Measurements from ENCODE around the gene TSGA10IP. TPM values are rescaled to one million over a fixed set of nuclear protein-coding genes. Genes with fewer than 3 reads are reported as not detected.

Gene TSGA10IP
- not detected in 2 replicates for total RNA-seq
- total RNA-seq (2013): 0.05 TPM
- polyA plus RNA-seq: not detected in 2 replicates
- not detected in 2 replicates for polyA minus RNA-seq

- TF ChIP-seq EZH2 (IDR thresholded peaks at IDR 0.05; ENCODE audit: borderline replicate concordance, insufficient read depth, low read depth, low read length, poor library complexity, severe bottlenecking) (no peak), CTCF (IDR thresholded peaks at IDR 0.05) (no peak)
- H3K79me2 ChIP-seq (ENCODE audit: control insufficient read depth, insufficient read depth, low read length): no peaks in the 10 kb centered on the region
- no peak within 1 kb of the TSS for H3K27ac Mint-ChIP-seq
- peaks cover 4% of the 10 kb centered on the region for H3K27me3 Mint-ChIP-seq
- 94% methylated on average over 13 of the region's 13 CpGs for WGBS (ENCODE audit: insufficient coverage)
- intact Hi-C loops (cut with micrococcal nuclease): no loop called here
- H3K9me3 Mint-ChIP-seq (ENCODE audit: insufficient read depth): no peaks in the 10 kb centered on the region
- H3K9me3 ChIP-seq (ENCODE audit: control extremely low read depth in 1 of 3, control insufficient read depth in 2 of 3, insufficient read depth in 1 of 3, low read length in 2 of 3): no peaks in the 10 kb centered on the region
- no peak within 1 kb of the TSS for H3K27ac ChIP-seq (ENCODE audit: low read length in 2 of 2)
- ATAC-seq (ENCODE audit: low read depth): no peak
- H4K20me1 ChIP-seq (ENCODE audit: control insufficient read depth, insufficient read depth, low read length, poor library complexity, severe bottlenecking): no peaks in the 10 kb centered on the region
- ChIA-PET POLR2A (interaction anchor here (0.6 to 0.7 kb wide), 2 partner anchors 50 to 248 kb away, joined by 4 to 5 read pairs; no protein-coding TSS in a partner anchor), CTCF (no interaction called here)
- H3K4me3 Mint-ChIP-seq: no peak within 1 kb of the TSS
- H3K4me2 ChIP-seq (replicated peaks; ENCODE audit: low read depth, low read length, poor library complexity, severe bottlenecking): no peak within 1 kb of the TSS
- H3K4me1 ChIP-seq (ENCODE audit: control insufficient read depth in 2 of 2, insufficient read depth in 2 of 2, low read length in 2 of 2): peaks cover 7 to 12% of the 10 kb centered on the region in 2 donors
- H2AFZ ChIP-seq (ENCODE audit: insufficient read depth, low read depth, low read length, poor library complexity, severe bottlenecking): no peak within 1 kb of the TSS
- peaks cover 0 to 3% (median 0%) of the 10 kb centered on the region in 4 experiments for H3K27me3 ChIP-seq (replicated peaks in 1 of 4; ENCODE audit: control extremely low read depth in 1 of 4, control insufficient read depth in 3 of 4, insufficient read depth in 4 of 4, low read length in 3 of 4)
- H3K36me3 ChIP-seq (replicated peaks in 1 of 2; ENCODE audit: control extremely low read depth in 1 of 2, control insufficient read depth in 1 of 2, extremely low read depth in 1 of 2, insufficient read depth in 2 of 2, low read length in 1 of 2): no peaks in the 10 kb centered on the region
- no peak within 1 kb of the TSS for H3K4me3 ChIP-seq (ENCODE audit: control extremely low read depth in 1 of 5, extremely low read depth in 1 of 5, insufficient read depth in 1 of 5, low read depth in 2 of 5, low read length in 4 of 5)
- no peak for DNase-seq
- H3K4me1 Mint-ChIP-seq: peaks cover 8% of the 10 kb centered on the region
- no peak within 1 kb of the TSS for H3K9ac ChIP-seq (ENCODE audit: low read length)
These were observed at the start of gene TSGA10IP for GRCh38 chr11:65945430-65945911. Gene TSGA10IP, plus strand, starts transcription at chr11:65945480. Its CDS starts 196 bp downstream, at chr11:65945676.

DNA sequence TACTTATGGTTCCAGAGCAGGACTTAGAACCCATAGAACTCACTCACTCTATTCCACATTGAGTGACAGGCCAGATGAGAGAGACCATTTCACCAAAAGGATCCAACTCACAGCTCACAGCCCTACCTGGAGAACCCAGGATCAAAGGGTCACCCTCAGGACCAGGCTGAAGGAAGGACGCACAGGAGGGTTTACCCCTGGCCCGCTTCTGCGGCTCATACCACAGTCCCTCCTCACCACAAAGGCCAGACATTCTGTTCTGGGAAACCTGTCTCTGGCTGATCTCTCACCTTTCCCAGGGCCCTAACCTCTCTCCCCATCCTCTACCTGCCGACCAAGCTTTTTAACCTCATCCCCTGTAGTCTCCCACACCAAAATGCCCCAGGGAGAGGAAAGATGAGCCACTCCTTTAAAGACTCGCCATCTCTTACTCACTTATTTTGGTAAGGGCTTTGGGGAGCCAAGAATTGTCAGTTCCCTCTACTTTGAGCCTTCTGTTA lies 49.7 kb upstream of the TSGA10IP start:
- Histone ChIP-seq H3K27ac (ENCODE audit: low read length in 2 of 2) (no peak overlapping the region), H3K9ac (ENCODE audit: low read length) (no peak overlapping the region), H3K79me2 (ENCODE audit: control insufficient read depth, insufficient read depth, low read length) (peaks cover 19% of the 10 kb centered on the region), H3K4me2 (replicated peaks; ENCODE audit: low read depth, low read length, poor library complexity, severe bottlenecking) (no peak overlapping the region), H3K9me3 (ENCODE audit: control extremely low read depth in 1 of 3, control insufficient read depth in 2 of 3, insufficient read depth in 1 of 3, low read length in 2 of 3) (peaks cover 0 to 10% (median 0%) of the 10 kb centered on the region in 3 donors), H2AFZ (ENCODE audit: insufficient read depth, low read depth, low read length, poor library complexity, severe bottlenecking) (no peak overlapping the region), H3K4me3 (ENCODE audit: control extremely low read depth in 1 of 5, extremely low read depth in 1 of 5, insufficient read depth in 1 of 5, low read depth in 2 of 5, low read length in 4 of 5) (no peak overlapping the region), H3K4me1 (ENCODE audit: control insufficient read depth in 2 of 2, insufficient read depth in 2 of 2, low read length in 2 of 2) (peaks cover 45 to 49% of the 10 kb centered on the region in 2 donors), H4K20me1 (ENCODE audit: control insufficient read depth, insufficient read depth, low read length, poor library complexity, severe bottlenecking) (peaks cover 21% of the 10 kb centered on the region), H3K36me3 (replicated peaks in 1 of 2; ENCODE audit: control extremely low read depth in 1 of 2, control insufficient read depth in 1 of 2, extremely low read depth in 1 of 2, insufficient read depth in 2 of 2, low read length in 1 of 2) (no peaks in the 10 kb centered on the region), H3K27me3 (replicated peaks in 1 of 4; ENCODE audit: control extremely low read depth in 1 of 4, control insufficient read depth in 3 of 4, insufficient read depth in 4 of 4, low read length in 3 of 4) (peaks cover 0 to 16% (median 7%) of the 10 kb centered on the region in 4 experiments)
- peaks cover 33% of the 10 kb centered on the region for H3K4me1 Mint-ChIP-seq
- peak overlapping the region; percentile 21 for H3K4me3 Mint-ChIP-seq
- no peaks in the 10 kb centered on the region for H3K9me3 Mint-ChIP-seq (ENCODE audit: insufficient read depth)
- WGBS (ENCODE audit: insufficient coverage): 100% methylated on average over 3 of the region's 5 CpGs
- peak overlapping the region; percentile 28 for H3K27ac Mint-ChIP-seq
- POLR2A ChIA-PET: interaction anchor here (0.7 to 1.0 kb wide), 2 partner anchors 23 to 373 kb away, joined by 3 to 5 read pairs; no protein-coding TSS in a partner anchor
- intact Hi-C loops (cut with micrococcal nuclease): no loop called here
- peaks cover 5% of the 10 kb centered on the region for H3K27me3 Mint-ChIP-seq
- ATAC-seq (ENCODE audit: low read depth) (no peak), DNase-seq (no peak)
- CTCF ChIA-PET: interaction anchor here (1.6 to 15.5 kb wide), 3 partner anchors 11 to 112 kb away, joined by 3 to 244 read pairs (median 44); partner anchors contain the start of genes CFL1 and MUS81
- TF ChIP-seq CTCF (IDR thresholded peaks at IDR 0.05) (no peak), EZH2 (IDR thresholded peaks at IDR 0.05; ENCODE audit: borderline replicate concordance, insufficient read depth, low read depth, low read length, poor library complexity, severe bottlenecking) (no peak)

All from B cell (primary cell).